ENCODE measurements around the gene AGMO.

The AGMO gene

GRCh38 chr7:15561835-15562234, at the start of gene AGMO:
Gene AGMO, minus strand, starts transcription at chr7:15562015.
- no peak for FAIRE-seq

GRCh38 chr7:15610503-15610902, 48.7 kb upstream of the AGMO start:
- FAIRE-seq = no peak

GRCh38 chr7:15609287-15609686, 47.5 kb upstream of the AGMO start:
- FAIRE-seq = no peak

GRCh38 chr7:15607529-15608210, 45.9 kb upstream of the AGMO start:
- FAIRE-seq = no peak

GRCh38 chr7:15606561-15606960, 44.7 kb upstream of the AGMO start:
- no peak for FAIRE-seq

- FAIRE-seq = no peak
These were observed 42.4 kb upstream of the AGMO start for GRCh38 chr7:15604166-15604565.

- no peak for FAIRE-seq
These were observed 41.3 kb upstream of the AGMO start for GRCh38 chr7:15603124-15603523.

GRCh38 chr7:15602236-15602635, 40.4 kb upstream of the AGMO start:
- FAIRE-seq = no peak

GRCh38 chr7:15601175-15601574, 39.4 kb upstream of the AGMO start:
- no peak for FAIRE-seq

- no peak for FAIRE-seq
These were observed 38.5 kb upstream of the AGMO start for GRCh38 chr7:15600298-15600697.

GRCh38 chr7:15594461-15594860, 32.6 kb upstream of the AGMO start:
- FAIRE-seq = no peak

- no peak for FAIRE-seq
These were observed 31.6 kb upstream of the AGMO start for GRCh38 chr7:15593382-15593781.

- no peak for FAIRE-seq
These were observed 24.5 kb upstream of the AGMO start for GRCh38 chr7:15586266-15586665.

- FAIRE-seq = no peak
These were observed 22.8 kb upstream of the AGMO start for GRCh38 chr7:15584575-15584974.

- FAIRE-seq = no peak
These were observed 21.0 kb upstream of the AGMO start for GRCh38 chr7:15582773-15583172.

GRCh38 chr7:15581352-15581951, 19.6 kb upstream of the AGMO start:
- no peak for FAIRE-seq

- FAIRE-seq = no peak
These were observed 19.0 kb upstream of the AGMO start for GRCh38 chr7:15580604-15581351.

- FAIRE-seq = no peak
These were observed 15.8 kb upstream of the AGMO start for GRCh38 chr7:15577600-15577999.

GRCh38 chr7:15571301-15571878, 9.6 kb upstream of the AGMO start:
- no peak for FAIRE-seq

- FAIRE-seq = no peak
These were observed 5.8 kb upstream of the AGMO start for GRCh38 chr7:15567652-15568051.

- no peak for FAIRE-seq
These were observed 5.2 kb upstream of the AGMO start for GRCh38 chr7:15567036-15567435.

GRCh38 chr7:15566476-15566875, 4.7 kb upstream of the AGMO start:
- FAIRE-seq = no peak

- no peak for FAIRE-seq
These were observed 847 bp downstream of the AGMO start for GRCh38 chr7:15560968-15561367.

GRCh38 chr7:15559416-15559928, 2.3 kb downstream of the AGMO start:
- no peak for FAIRE-seq

Data from TTC549 (cell line).